DMS114 treated with DMSO at 0.1 percent for 48 hours (cell line): Measurements from ENCODE around the gene FMN1.

Source experiments
- DNase-seq: peaks from one replicate; lab custom pipeline; 2025; ENCODE audit not compliant: unreplicated experiment; lab: John Stamatoyannopoulos, UW

FMN1 gene

DNA sequence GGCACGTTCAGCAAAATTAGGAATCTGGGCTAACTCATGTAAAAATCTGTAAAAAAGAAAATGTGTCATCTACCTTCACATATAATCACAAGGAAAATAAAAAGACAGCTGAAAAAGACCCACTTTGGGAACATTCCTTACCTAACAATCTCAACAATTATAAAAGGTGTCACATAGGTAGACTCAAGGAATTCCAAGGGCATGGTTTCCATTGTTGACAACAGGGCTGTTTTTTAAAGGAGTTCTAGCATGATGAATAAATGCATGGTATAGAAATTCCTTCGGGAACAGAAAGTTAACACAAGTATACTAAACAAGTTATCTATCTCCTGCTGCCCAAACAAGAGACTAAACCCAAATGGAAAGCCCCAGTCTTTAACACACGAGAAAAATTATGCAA lies 292.5 kb downstream of the FMN1 start:
- no peak for DNase-seq

GRCh38 chr15:32901192-32901591 lies 293.3 kb downstream of the FMN1 start:
- no peak for DNase-seq

- DNase-seq: no peak
Measured at GRCh38 chr15:32899126-32899596, 295.4 kb downstream of the FMN1 start.

- no peak for DNase-seq
Measured at GRCh38 chr15:32898414-32898813, 296.1 kb downstream of the FMN1 start.

DNA sequence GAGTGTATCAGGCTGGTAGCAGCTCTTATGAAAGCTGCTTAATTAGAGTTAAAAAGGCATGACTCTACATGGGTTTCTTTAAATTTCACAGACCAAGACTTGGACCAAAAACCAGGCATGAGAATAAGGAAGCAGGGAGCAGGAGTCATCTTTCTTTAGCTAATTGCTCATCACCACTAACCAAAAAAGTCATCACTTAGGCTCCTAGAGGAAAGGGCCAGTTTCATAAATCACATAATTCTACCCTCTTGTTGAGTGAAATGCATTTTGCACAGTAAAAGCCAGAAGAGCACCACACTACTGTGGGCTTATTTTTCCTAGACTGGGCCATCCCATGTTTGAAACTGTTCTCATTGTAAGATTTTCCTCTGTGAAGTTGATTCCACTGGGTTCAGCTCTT lies 301.1 kb downstream of the FMN1 start:
- DNase-seq: no peak

GRCh38 chr15:32889214-32889613 lies 305.3 kb downstream of the FMN1 start:
- DNase-seq: no peak

GRCh38 chr15:32888221-32888761 lies 306.2 kb downstream of the FMN1 start:
- DNase-seq: no peak

DNA sequence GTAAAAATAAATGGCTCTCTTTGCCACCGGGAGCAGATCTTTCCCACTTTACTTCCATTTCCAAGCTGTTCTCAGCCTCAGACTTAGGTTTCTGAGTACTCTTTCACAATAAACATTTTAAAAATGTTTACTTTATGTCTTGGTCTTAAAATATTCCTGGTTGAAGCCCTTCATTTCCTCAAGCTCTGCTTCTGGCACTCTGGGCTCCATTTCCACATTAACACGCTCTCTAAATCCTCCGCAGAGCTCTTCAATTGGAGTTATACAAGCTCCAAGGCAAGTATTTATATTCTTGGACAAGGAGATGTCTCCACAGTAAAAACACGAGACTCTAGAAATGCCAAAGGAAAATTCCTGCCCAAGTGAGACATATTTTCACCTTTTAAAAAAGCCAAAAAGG lies 307.4 kb downstream of the FMN1 start:
- no peak for DNase-seq

DNA sequence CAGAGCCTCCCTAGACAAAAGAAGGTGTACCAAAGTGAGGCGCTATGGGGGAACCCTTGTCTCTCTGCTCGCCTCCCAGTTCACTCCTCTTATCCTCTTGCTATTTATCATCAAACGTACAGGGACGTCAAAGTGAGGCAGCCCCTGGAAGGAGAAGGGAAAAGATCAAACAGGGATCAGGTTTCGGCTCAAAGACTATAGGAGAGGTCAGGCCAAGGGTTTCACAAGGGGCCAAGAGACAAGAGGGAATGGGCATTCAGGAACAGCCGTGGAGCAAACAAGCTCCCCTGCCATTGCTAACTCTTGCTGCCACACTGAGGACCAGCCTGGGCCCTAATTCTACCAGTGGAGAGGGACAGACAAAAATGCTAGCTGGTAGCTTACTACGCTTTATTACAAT lies 308.1 kb downstream of the FMN1 start:
- no peak for DNase-seq

DNA sequence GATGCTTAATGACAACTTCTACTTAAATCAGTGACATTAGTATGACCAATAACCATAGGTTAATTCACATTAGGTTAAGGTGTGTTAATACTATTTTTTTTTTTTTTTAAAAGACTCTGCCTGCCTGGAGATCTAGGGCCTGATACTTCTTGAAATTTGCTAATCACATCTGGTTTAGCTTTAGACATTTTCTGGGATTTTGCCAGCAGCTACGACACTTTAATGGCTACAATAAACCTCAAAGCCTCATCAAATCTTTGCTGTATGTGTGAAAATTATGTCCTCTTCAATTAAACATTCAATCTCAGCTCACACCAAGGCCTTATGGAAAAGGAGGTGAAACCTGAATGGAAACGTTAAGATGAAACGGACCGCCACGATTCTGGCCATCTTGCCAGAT lies 308.8 kb downstream of the FMN1 start:
- DNase-seq: no peak

DNA sequence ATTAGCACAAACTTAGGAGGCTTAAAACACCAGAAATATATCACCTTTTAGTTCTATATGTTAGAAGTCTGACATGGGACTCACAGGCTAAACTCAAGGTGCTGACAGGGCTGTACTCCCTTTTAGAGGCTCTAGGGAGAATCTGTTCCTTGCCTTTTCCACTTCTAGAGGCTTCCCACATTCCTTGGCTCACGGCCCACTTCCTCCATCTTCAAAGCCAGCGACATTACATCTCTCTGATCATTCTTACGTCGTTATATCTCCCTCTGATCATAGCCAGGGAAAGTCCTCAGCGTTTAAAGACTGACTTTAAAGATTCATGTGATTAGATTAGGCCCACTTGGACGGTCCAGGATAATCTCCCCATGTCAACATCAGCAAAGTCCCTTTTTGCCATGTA lies 310.4 kb downstream of the FMN1 start:
- DNase-seq: no peak

- DNase-seq: no peak
Measured at GRCh38 chr15:32882955-32883354, 311.6 kb downstream of the FMN1 start.

DNA sequence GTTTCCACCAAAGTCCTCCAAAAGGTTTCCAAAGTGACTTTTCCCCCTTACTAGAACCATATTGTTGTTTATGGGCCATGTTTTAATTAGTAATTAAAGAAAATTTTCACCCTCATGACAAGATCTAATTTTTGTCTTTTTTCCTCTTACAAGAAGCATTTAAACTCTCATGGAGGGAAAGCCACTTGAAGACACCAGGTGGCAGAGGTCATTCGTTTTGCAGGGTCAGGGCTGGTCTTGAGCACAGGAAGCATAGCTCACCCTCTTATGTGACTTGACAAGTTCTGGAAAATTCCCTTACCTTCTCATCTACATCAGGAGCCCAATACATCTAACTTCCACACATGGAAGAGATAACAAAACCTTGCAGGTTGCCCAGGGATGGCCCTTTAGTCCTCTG lies 313.0 kb downstream of the FMN1 start:
- no peak for DNase-seq

DNA sequence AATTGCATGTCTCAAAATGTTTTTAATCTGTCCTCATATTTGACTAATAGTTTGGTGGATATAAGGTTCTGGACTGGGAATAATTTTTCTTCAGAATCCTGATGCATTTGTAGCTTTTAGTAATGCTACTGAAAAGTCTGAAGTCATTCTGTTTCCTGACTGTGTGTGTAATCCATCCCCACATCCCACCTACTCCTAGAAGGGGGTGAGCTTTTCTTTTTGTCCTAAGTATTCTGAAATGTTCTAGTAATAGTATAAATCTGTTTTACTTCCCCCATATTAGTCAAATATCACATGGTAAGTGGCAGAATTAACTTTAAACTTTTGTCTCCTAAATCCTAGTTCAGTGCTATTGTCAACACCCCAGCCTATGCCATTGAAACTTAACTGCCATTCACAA lies 313.9 kb downstream of the FMN1 start:
- no peak for DNase-seq

GRCh38 chr15:32879980-32880379 lies 314.5 kb downstream of the FMN1 start:
- no peak for DNase-seq

DNA sequence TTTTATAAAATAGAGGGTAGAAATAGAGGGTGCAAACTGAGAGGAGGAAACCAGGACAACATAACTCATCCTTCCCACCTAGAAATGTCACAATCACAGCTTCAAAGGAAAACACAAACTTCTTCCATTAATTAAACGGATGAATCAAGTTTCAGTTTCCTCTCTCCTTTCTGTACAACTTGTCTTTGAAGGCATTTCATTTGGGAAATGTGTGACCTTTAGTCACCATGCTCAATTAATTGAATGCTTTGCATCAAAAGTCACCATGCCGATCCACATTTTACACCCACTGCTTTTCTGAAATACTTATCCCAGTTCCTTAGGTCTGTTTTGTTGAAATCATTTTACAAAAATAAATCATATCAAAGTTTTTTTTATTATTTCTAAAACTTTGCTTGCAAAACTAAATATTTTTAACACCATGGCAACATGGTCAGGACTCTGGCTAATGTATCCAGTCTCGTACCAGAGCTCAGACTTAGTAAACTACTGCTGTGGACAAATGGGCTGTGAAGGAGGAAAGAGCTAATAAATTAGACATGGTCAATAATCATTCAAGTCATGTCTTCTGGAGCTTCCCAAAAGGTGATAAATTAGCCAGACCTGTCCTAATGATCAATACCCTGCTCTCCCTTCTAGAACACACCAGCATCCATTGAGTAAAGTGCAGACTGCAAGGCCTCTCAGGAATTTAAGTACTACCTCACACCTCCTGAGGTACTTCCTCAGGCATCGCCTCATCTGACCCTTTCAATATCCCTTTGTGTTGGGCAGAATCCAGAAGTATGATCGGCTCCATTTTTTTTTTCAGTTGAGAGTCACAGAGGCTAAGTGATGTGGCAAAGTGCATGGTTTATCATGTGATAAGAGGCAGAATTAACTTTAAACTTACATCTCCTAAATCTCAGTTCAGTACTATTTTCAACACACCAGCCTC lies 315.4 kb downstream of the FMN1 start:
- no peak for DNase-seq

DNA sequence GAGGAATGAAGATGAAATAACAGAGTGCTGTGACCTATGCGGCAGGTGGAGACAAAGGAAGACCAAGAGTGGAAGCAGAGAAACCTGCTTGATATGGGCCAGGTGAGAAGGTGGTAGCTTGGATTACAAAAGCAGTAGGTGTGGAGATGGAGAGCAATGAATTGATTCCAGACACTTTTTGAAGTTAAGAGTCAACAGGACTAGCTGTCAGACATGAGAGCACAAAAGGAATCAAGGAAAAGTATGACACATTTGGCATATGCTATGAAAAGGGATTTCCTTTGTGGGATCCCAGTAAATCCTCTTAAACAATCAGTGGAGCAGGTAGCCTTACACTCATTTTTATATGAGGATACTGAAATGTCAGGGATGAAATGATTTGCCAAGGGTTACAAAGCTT lies 316.2 kb downstream of the FMN1 start:
- DNase-seq: no peak

- DNase-seq: no peak
Measured at GRCh38 chr15:32877252-32878019, 317.1 kb downstream of the FMN1 start.

DNA sequence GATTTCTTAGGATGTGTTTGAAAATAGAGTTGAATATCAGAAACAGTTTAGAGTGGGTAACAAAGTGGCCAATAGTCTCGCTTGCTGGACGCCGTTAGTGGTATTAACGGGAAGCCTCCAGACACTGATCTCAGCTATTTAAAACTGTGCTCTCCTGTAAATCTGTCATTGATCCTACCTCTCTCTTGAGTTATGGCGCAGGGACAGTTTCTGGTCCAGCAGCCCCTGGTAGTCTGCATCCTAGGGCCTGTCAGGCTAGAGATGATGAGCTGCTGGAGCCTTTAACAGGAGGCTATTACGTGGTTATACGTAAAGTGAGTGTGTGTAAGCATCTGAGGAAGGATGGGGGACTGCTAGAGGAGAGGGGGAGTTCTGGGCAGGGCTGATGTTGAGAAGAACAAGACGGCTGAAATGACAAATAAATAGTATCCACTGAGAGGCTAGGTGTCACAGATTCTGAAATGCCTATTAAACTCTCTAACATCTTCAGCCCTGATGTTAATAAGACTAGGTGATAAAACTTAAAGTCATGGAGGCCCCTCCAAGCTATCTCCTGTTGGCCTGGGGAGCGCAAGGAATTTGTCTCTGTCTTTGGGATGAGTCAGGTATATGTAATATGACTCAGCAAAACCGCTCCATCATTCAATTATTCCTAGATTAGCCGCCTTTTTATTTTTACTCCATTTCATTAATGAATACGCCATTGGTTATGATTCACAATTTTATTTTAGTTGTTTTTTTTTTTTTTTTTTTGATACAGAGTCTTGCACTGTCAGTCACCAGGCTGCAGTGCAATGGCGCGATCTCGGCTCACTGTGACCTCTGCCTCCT lies 321.0 kb downstream of the FMN1 start:
- no peak for DNase-seq

GRCh38 chr15:32872621-32873283 lies 321.8 kb downstream of the FMN1 start:
- DNase-seq: no peak
